Inferior parietal cortex (tissue), 1 donor: Measurements from ENCODE around the gene CASZ1.

Experiments used
- DNase-seq: peaks from one replicate; pipeline ENCODE4 v3.0.0-alpha.2; 2016; ENCODE audit errors: extremely low spot score

The CASZ1 gene

GRCh38 chr1:10751160-10751559, 45.3 kb downstream of the CASZ1 start:
- no peak for DNase-seq

DNA sequence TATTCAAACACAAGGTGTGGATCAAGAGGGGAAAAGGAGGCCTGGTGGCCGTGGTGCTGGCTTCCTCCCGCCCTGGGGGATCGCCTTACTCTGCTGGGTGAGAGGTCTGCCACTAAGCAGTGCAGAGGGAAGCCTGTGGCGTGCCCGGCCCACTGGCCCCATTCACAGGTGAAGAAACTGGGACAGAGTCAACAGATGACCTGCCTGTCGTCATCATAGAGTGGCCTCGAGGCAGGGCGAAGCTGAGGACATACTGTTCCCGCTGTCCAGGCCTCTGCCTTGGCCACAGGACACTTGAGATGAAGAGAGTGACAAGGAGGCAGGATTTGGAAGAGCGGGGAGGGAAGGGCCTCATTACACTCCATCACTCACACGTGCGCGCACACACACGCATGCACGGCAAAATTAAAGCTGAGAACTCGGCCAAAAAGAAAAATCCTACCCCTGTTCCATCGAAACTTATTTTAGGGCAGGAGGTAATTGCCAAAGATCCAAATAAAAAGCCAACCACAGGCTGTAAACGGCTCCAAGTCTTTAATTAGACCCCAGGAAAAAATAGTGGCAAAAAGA, 50.5 kb downstream of the CASZ1 start:
- DNase-seq = no peak

DNA sequence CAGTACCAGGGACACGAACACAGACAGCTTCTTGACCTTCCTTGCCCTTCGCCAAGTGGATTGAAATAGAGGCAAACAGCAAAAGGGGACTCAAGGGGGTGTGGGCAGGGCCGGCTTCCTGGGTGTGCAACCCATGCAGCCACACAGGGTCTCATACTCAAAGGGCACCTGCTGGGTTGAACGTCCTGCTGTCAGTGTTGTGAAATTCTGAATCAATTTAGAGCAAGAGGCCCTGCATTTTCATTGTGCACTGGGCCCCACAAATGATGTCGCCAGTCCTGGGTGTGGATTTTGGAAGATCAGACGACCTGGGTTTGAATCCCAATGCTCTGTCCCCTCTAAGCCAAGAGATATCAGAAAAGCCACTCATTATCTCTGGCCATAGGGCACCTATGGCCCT, 51.1 kb downstream of the CASZ1 start:
- DNase-seq = no peak

DNA sequence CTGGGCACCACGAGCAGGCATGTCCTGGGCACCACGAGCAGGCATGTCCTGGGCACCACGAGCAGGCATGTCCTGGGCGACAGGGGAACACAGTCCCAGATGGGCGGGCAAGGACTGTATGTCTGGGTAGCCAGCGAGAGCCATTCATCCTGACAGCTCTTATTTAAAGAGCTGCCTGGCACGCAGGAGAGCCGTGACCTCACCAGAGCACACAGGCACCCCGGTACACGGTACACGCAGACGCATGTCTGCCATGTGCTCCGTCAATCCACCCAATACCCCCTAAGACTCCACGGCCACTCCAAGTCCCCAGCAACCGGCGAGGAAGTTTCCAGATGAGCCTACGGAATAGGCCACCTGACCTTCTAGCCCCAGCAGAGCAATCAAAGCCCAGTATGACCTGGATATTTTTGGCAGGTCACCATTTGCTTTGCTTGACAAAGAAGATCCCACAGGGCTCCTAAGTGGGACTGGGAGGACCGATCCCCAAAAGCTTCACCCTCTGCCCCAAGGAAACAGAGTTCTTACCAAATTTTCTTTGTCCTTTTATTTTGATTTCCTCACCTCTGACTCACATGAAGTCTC, 51.7 kb downstream of the CASZ1 start:
- no peak for DNase-seq

DNA sequence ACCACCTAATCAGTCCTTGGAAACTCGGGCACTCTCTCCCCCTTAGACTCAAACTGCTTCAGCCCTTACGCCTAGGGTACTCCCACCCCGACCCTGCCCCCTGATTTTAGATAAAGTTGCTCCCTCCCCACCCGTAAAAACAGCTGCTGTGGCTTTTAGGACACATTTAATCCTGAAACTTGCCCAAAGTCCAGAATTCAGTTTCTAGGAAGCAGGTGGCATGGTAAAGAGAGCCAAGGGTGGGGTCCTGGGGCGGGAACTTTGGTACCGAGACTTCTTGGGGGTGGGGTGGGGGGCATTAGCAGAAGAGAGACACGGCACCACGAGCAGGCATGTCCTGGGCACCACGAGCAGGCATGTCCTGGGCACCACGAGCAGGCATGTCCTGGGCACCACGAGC, 52.4 kb downstream of the CASZ1 start:
- no peak for DNase-seq

DNA sequence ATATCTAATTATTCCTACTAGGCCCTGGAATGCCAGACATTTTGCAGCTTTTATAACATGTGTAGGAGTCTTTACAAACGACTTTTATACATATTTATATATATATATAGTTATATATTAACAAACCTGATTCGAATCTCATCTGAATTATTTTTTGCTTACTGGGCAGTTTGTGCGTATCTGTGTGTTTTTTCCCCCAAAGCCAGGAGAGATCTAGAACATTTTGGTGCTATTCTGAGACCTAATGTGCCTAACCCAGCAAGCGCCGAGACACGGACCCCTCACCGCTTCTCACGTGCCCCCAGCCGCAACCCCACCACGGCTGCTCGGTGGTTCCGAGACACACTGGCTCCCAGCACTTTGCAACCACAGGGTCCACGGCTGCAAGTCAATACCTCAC, 54.8 kb downstream of the CASZ1 start:
- DNase-seq = no peak

DNA sequence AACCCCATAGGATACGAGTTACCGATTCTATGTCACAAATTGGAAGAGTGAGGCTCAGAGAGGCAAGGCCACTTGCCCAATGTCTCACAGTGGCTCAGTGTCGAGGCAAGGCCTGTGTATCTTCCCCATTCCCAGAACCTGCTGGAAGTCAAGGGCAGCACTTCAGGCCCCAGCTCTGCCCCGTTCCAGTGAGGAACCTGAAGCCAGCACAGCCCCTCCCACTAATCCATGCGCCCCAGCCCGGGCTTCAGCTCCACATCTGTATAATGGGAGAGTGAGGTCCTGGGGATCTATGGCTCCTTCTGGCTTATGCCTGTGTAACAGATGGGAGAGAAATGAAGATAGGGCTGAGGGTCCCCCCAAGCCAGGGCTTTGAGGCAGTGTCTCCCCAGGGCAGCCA, 56.3 kb downstream of the CASZ1 start:
- no peak for DNase-seq

DNA sequence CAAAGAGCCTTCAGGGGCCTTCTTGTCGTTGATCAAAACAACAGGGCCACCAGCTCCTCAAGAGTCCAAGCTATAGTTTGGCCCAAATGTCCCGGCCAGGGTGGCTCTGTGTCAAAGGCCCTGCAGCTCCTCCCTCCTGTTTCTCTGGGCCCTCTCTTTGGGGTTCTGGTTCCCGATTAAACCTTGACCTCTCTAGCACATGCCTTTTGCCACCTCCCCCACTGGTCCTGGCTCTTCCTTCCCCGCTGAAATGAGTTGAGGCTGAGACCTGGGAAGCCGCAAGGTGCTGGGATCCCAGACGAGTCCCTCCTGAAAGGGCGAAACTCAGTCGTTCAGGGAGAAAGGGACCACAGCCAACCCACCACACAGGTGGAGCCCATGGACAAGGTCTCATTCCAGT, 56.9 kb downstream of the CASZ1 start:
- no peak for DNase-seq

GRCh38 chr1:10738061-10739058, 58.1 kb downstream of the CASZ1 start:
- no peak for DNase-seq

DNA sequence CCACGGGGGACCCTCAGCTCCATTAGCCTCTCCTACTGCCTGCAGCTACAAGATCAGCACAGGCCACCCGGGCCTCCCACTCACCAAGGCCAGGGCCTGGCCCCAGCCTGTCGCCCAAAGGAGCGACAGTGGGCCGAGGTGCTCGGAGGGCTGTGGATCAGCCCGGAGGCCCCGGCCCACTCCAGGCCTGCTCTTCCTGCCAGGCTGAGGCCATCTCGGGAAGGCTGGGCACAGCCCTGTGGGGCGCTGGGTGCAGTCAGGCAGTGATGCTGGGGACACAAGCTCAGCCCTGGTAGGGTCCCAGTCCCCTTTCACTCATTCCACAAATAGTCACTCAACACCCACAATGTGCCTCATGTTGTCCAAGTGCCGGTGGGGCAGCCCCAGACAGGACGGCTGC, 58.8 kb downstream of the CASZ1 start:
- no peak for DNase-seq

GRCh38 chr1:10736634-10737586, 59.5 kb downstream of the CASZ1 start:
- no peak for DNase-seq

DNA sequence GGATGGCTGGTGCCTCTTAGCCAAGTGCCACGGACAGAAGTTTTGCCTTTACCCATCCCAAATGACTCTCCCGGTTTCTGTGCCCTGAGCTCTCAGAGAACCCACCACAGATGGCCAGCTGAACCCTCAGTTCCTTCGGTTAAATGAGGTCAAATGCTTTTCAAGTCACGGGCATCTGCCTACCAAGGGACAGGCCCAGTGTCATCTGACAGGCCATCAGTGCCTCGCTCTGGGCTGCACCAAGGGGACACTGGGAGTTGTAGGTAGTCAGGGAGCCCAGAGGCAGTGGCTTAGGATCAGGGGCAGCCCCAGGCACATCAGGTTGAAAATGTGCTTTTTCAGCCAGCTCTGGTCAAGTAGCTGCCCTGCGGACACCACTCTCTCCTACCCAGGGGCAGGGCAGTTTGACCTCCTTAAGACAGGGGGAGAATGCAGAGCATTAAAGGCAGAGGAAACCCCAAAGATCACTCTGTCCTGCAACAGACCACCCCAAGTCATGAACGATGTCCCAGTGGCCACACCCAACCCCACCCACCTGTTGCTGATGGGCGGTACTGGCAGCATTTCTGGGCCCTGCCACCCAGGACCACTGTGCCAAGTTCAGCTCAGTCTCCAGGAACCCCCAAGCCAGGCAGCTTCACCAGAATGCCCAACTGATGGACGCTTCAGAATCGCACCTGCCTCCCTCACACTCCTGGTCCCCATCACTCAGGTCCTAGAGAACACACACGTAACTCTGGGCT, 60.7 kb downstream of the CASZ1 start:
- DNase-seq = no peak

- no peak for DNase-seq
Measured at GRCh38 chr1:10734962-10735544, 61.4 kb downstream of the CASZ1 start.

DNA sequence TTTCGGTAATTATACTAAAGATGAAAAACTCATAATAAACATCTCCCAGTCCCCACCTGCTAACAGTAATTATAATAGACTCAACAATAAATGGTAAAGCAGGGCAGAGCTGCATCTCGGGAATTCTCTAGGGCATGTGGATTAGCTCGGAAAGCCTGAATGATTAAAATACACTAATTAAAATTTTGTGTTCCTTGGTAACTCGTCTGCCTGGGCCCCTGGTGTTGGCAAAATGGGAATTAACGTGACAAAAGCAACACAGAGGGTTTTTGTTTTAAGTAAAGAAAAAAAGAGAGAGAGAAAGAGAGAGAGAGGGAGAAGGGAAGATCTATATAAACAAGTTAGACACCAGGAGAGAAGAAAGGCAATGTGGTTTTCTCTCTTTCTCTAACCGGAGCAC, 62.1 kb downstream of the CASZ1 start:
- DNase-seq = no peak

GRCh38 chr1:10733474-10734366, 62.7 kb downstream of the CASZ1 start:
- DNase-seq = no peak

DNA sequence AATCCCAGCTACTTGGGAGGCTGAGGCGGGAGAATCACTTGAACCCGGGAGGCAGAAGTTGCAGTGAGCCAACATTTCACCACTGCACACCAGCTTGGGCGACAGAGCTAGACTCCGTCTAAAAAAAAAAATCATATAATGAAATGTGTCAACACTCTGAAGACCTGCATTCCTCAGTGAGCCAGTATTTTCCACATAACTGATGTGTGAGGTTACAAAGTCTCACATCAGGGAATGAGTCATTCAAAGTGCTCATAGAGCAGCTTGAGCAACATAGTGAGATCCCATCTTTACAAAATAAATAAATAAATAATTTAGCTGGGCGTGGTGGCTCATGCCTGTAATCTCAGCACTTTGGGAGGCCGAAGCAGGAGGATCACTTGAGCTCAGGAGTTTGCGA, 65.5 kb downstream of the CASZ1 start:
- no peak for DNase-seq

GRCh38 chr1:10728595-10729410, 67.6 kb downstream of the CASZ1 start:
- no peak for DNase-seq

DNA sequence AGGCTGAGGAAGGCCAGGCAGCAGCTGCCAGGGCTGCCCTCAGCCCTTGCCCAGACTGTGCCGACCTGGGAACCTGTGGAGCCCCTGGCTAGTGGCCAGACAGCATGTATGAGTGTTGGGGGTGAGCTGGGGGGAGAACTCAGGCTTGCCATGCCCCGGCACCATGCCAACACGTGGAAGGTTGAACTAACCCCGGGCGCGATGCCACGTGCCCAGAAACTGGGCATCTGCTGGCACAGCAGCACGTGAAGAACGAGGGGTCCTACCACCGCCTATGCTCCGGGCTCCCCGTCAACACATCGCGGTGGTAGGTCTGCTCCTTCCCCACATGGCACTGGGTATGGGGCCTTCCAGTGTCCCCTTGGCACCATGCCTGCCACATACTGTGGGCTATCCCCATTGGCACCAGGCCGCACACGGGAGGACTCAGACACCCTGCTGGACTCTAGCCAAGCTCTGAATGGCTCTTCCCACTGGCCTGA, 68.7 kb downstream of the CASZ1 start:
- DNase-seq = no peak

DNA sequence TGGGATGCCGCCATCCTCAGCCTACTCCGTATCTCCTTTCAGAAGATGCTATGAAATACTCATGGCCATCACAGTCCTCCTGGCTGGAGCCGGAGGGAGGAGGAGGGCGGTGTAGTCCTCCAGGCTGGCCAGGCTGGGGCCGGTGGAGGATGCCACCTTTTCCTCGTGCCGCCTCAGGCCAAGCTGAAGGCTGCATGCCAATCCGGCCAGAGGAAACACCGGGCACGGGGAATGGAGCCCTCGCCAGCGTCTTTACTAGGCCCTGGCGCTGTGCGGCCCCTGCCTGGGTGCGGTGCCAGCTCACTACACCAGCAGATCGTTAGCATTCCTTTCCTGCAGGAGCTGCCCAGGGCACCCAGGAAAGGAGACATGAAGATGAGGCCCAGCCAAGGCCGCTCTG, 70.1 kb downstream of the CASZ1 start:
- DNase-seq = no peak
